ENCODE measurements around the gene IDH2.

The IDH2 gene

GRCh38 chr15:90053685-90054466 is 48.4 kb downstream of the IDH2 start:
- Histone ChIP-seq H3K36me3 (ENCODE audit: control insufficient read depth in 2 of 2, insufficient read depth in 2 of 2, low read length in 2 of 2) (no peaks in the 10 kb centered on the region), H3K9ac (ENCODE audit: low read length in 2 of 2) (no peak overlapping the region), H3K27ac (ENCODE audit: low read length) (no peak overlapping the region), H3K4me1 (ENCODE audit: control insufficient read depth, insufficient read depth, low read length) (peaks cover 10% of the 10 kb centered on the region), H3K4me3 (ENCODE audit: low read length in 2 of 2) (no peak overlapping the region), H3K9me3 (ENCODE audit: control insufficient read depth in 2 of 2, low read length in 2 of 2) (no peaks in the 10 kb centered on the region), H3K27me3 (ENCODE audit: control insufficient read depth in 1 of 2, insufficient read depth in 2 of 2, low read length in 2 of 2) (no peaks in the 10 kb centered on the region)

DNA sequence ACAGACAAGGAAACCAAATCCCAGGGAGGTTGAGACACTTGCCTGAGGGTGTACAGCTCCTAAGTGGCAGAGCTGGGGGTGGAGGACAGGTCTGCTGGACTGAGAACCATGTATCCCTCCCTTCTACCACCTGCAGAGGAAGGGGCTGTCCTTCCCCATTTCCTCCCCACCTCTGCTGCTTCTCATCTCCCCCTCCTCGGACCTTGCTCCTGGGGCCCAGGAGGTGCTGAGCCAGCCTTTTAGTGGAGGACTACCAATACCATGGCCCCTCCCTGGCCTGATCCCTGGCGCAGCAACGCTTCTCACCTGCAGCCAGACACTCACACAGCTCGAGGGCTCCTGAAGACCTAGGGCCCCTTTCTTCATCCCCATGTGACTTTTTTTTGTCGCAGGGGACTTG is 50.4 kb downstream of the IDH2 start:
- Histone ChIP-seq H3K27ac (ENCODE audit: low read length) (no peak overlapping the region), H3K4me3 (ENCODE audit: low read length in 2 of 2) (no peak overlapping the region), H3K36me3 (ENCODE audit: control insufficient read depth in 2 of 2, insufficient read depth in 2 of 2, low read length in 2 of 2) (no peaks in the 10 kb centered on the region), H3K9ac (ENCODE audit: low read length in 2 of 2) (no peak overlapping the region), H3K27me3 (ENCODE audit: control insufficient read depth in 1 of 2, insufficient read depth in 2 of 2, low read length in 2 of 2) (no peaks in the 10 kb centered on the region), H3K9me3 (ENCODE audit: control insufficient read depth in 2 of 2, low read length in 2 of 2) (no peaks in the 10 kb centered on the region), H3K4me1 (ENCODE audit: control insufficient read depth, insufficient read depth, low read length) (peaks cover 24% of the 10 kb centered on the region)

- no peaks in the 10 kb centered on the region for H3K27me3 ChIP-seq (ENCODE audit: control insufficient read depth in 1 of 2, insufficient read depth in 2 of 2, low read length in 2 of 2)
- H3K4me3 ChIP-seq (ENCODE audit: low read length in 2 of 2), result no peak overlapping the region
- H3K9ac ChIP-seq (ENCODE audit: low read length in 2 of 2), result peak overlapping the region in 1 of 2 donors; percentile 9
- H3K27ac ChIP-seq (ENCODE audit: low read length), result no peak overlapping the region
- no peaks in the 10 kb centered on the region for H3K9me3 ChIP-seq (ENCODE audit: control insufficient read depth in 2 of 2, low read length in 2 of 2)
- H3K36me3 ChIP-seq (ENCODE audit: control insufficient read depth in 2 of 2, insufficient read depth in 2 of 2, low read length in 2 of 2), result no peaks in the 10 kb centered on the region
- peaks cover 34% of the 10 kb centered on the region for H3K4me1 ChIP-seq (ENCODE audit: control insufficient read depth, insufficient read depth, low read length)
Observed at GRCh38 chr15:90049666-90050604, 52.3 kb downstream of the IDH2 start.

DNA sequence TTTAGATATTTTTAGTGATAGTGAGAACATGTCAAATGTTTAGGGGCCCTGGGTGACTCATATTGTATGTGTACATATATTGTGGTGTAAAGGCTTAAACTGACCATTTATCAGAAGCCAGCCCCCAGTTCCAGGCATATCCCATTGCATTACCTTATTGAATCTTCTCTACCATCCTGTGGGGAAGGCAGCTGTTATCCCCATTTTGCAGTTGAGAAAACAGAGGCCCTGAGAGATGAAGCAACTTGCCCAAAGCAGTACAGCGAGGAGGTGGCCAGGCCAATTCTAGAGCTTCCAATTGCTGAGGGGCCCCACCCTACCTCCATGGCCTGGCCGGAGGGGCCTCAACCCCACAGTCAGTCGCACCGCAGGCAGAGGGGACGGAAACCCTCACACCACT is 53.2 kb downstream of the IDH2 start:
- Histone ChIP-seq H3K27ac (ENCODE audit: low read length) (no peak overlapping the region), H3K27me3 (ENCODE audit: control insufficient read depth in 1 of 2, insufficient read depth in 2 of 2, low read length in 2 of 2) (no peaks in the 10 kb centered on the region), H3K9me3 (ENCODE audit: control insufficient read depth in 2 of 2, low read length in 2 of 2) (no peaks in the 10 kb centered on the region), H3K36me3 (ENCODE audit: control insufficient read depth in 2 of 2, insufficient read depth in 2 of 2, low read length in 2 of 2) (no peaks in the 10 kb centered on the region), H3K4me1 (ENCODE audit: control insufficient read depth, insufficient read depth, low read length) (peaks cover 34% of the 10 kb centered on the region), H3K4me3 (ENCODE audit: low read length in 2 of 2) (no peak overlapping the region), H3K9ac (ENCODE audit: low read length in 2 of 2) (no peak overlapping the region)

DNA sequence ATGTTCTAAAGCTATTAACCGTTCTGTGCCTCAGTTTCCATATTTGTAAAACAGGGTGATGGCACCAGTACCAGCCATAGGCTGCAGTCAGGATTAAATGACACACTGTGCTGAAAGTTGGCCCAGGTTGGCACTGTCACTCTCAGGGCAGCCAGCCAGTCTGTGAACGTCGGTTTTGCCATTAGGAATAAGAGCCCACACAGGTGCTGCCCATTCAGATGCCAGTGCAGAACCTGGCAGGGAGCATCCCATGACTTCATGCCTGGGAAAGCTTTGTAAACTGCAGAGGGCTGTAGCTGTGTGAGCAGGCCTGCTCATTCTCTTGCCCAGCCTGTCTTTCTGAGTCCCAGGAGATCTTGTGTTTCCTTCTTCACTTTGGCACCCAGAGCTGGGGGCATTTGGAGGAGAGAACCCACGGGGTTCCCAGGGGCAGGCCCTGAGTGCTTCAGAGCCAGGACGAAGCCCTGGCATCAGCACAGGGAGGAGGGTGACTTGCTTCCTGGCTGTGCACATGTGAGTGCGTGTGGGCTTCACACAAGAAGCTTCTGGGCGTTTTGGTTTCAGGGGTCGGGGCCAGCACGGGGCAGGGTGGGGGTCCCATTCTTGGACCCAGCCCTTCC is 54.2 kb downstream of the IDH2 start:
- Histone ChIP-seq H3K9me3 (ENCODE audit: control insufficient read depth in 2 of 2, low read length in 2 of 2) (no peaks in the 10 kb centered on the region), H3K4me3 (ENCODE audit: low read length in 2 of 2) (no peak overlapping the region), H3K4me1 (ENCODE audit: control insufficient read depth, insufficient read depth, low read length) (peaks cover 34% of the 10 kb centered on the region), H3K27ac (ENCODE audit: low read length) (peak overlapping the region; percentile 11), H3K36me3 (ENCODE audit: control insufficient read depth in 2 of 2, insufficient read depth in 2 of 2, low read length in 2 of 2) (no peaks in the 10 kb centered on the region), H3K9ac (ENCODE audit: low read length in 2 of 2) (no peak overlapping the region), H3K27me3 (ENCODE audit: control insufficient read depth in 1 of 2, insufficient read depth in 2 of 2, low read length in 2 of 2) (no peaks in the 10 kb centered on the region)

- H3K27ac ChIP-seq (ENCODE audit: low read length), result no peak overlapping the region
- H3K9ac ChIP-seq (ENCODE audit: low read length in 2 of 2), result no peak overlapping the region
- no peak overlapping the region for H3K4me3 ChIP-seq (ENCODE audit: low read length in 2 of 2)
- H3K4me1 ChIP-seq (ENCODE audit: control insufficient read depth, insufficient read depth, low read length), result peaks cover 34% of the 10 kb centered on the region
- H3K27me3 ChIP-seq (ENCODE audit: control insufficient read depth in 1 of 2, insufficient read depth in 2 of 2, low read length in 2 of 2), result no peaks in the 10 kb centered on the region
- H3K36me3 ChIP-seq (ENCODE audit: control insufficient read depth in 2 of 2, insufficient read depth in 2 of 2, low read length in 2 of 2), result no peaks in the 10 kb centered on the region
- H3K9me3 ChIP-seq (ENCODE audit: control insufficient read depth in 2 of 2, low read length in 2 of 2), result no peaks in the 10 kb centered on the region
Observed at GRCh38 chr15:90046911-90047392, 55.3 kb downstream of the IDH2 start.

GRCh38 chr15:90046289-90046688 is 56.0 kb downstream of the IDH2 start:
- Histone ChIP-seq H3K27ac (ENCODE audit: low read length) (no peak overlapping the region), H3K36me3 (ENCODE audit: control insufficient read depth in 2 of 2, insufficient read depth in 2 of 2, low read length in 2 of 2) (no peaks in the 10 kb centered on the region), H3K9me3 (ENCODE audit: control insufficient read depth in 2 of 2, low read length in 2 of 2) (no peaks in the 10 kb centered on the region), H3K4me1 (ENCODE audit: control insufficient read depth, insufficient read depth, low read length) (peaks cover 34% of the 10 kb centered on the region), H3K9ac (ENCODE audit: low read length in 2 of 2) (no peak overlapping the region), H3K4me3 (ENCODE audit: low read length in 2 of 2) (no peak overlapping the region), H3K27me3 (ENCODE audit: control insufficient read depth in 1 of 2, insufficient read depth in 2 of 2, low read length in 2 of 2) (no peaks in the 10 kb centered on the region)

DNA sequence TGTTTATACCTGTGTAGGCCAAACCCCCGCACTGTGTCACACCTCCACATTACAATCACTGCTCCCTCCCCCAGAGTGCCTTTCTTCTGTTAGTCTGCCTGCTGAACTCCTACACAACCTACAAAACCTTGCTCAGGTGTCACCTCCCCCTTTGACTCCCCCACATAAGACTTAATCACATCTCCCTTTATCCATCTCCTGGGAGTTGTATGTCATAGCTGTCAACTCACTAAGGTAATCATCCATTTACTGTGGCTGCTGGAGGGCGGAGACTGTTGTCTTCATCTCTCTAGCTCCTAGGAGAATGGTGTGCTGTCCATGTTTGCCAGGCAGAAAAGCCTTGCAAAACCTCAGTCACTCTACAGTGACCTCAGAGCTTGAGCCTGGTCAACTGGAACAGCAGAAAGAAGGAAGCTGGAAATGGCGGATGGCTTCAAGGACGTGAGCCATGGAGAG is 57.3 kb downstream of the IDH2 start:
- Histone ChIP-seq H3K36me3 (ENCODE audit: control insufficient read depth in 2 of 2, insufficient read depth in 2 of 2, low read length in 2 of 2) (no peaks in the 10 kb centered on the region), H3K9ac (ENCODE audit: low read length in 2 of 2) (no peak overlapping the region), H3K27me3 (ENCODE audit: control insufficient read depth in 1 of 2, insufficient read depth in 2 of 2, low read length in 2 of 2) (no peaks in the 10 kb centered on the region), H3K4me3 (ENCODE audit: low read length in 2 of 2) (no peak overlapping the region), H3K27ac (ENCODE audit: low read length) (no peak overlapping the region), H3K4me1 (ENCODE audit: control insufficient read depth, insufficient read depth, low read length) (peaks cover 32% of the 10 kb centered on the region), H3K9me3 (ENCODE audit: control insufficient read depth in 2 of 2, low read length in 2 of 2) (no peaks in the 10 kb centered on the region)

- Histone ChIP-seq H3K9ac (ENCODE audit: low read length in 2 of 2) (no peak overlapping the region), H3K9me3 (ENCODE audit: control insufficient read depth in 2 of 2, low read length in 2 of 2) (no peaks in the 10 kb centered on the region), H3K4me1 (ENCODE audit: control insufficient read depth, insufficient read depth, low read length) (peaks cover 28% of the 10 kb centered on the region), H3K27ac (ENCODE audit: low read length) (no peak overlapping the region), H3K4me3 (ENCODE audit: low read length in 2 of 2) (no peak overlapping the region), H3K27me3 (ENCODE audit: control insufficient read depth in 1 of 2, insufficient read depth in 2 of 2, low read length in 2 of 2) (no peaks in the 10 kb centered on the region), H3K36me3 (ENCODE audit: control insufficient read depth in 2 of 2, insufficient read depth in 2 of 2, low read length in 2 of 2) (no peaks in the 10 kb centered on the region)
Observed at GRCh38 chr15:90044191-90044590, 58.1 kb downstream of the IDH2 start.

DNA sequence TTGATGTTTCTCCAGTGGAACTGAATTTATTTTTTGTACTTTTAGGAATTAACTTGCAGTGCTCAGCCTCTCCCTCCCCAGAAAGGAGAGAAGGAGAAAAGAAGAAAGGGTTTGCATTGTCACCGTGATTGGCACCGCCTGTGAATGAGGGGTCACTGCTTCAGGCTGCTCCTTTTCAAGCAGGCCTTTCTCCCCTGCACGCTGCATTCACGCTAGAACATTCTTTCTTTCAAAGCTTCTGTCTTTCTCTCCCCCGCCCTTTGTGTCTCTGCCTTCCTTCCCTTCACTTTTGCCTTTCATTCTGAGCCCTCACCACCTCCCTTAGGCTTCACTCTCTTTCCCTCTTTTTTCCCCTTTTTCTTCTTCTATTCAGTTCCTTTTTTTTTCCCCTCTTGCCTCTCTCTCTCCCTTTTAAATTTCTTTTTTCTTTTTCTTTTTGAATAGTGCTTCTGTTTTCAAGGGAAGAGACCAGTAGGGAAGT is 58.7 kb downstream of the IDH2 start:
- Histone ChIP-seq H3K4me1 (ENCODE audit: control insufficient read depth, insufficient read depth, low read length) (peaks cover 28% of the 10 kb centered on the region), H3K36me3 (ENCODE audit: control insufficient read depth in 2 of 2, insufficient read depth in 2 of 2, low read length in 2 of 2) (no peaks in the 10 kb centered on the region), H3K27me3 (ENCODE audit: control insufficient read depth in 1 of 2, insufficient read depth in 2 of 2, low read length in 2 of 2) (no peaks in the 10 kb centered on the region), H3K9me3 (ENCODE audit: control insufficient read depth in 2 of 2, low read length in 2 of 2) (no peaks in the 10 kb centered on the region), H3K9ac (ENCODE audit: low read length in 2 of 2) (no peak overlapping the region), H3K4me3 (ENCODE audit: low read length in 2 of 2) (no peak overlapping the region), H3K27ac (ENCODE audit: low read length) (no peak overlapping the region)
